Hepatocyte (in vitro differentiated cells): ENCODE data around the gene PCDHGA8.

Experiments used
- EZH2 ChIP-seq: fragments of 200-600 bp; sonication (generic); IDR thresholded peaks from 2 replicates; pipeline ENCODE4 v1.6.1; 2016; ENCODE audit warnings: antibody characterized with exemption, mild to moderate bottlenecking, borderline replicate concordance
- EZH2phosphoT487 ChIP-seq: fragments of 200-600 bp; sonication (generic); IDR thresholded peaks from one replicate; pipeline ENCODE4 v1.6.1; 2018; ENCODE audit warnings: antibody characterized with exemption, mild to moderate bottlenecking, low read depth, moderate library complexity; ENCODE audit not compliant: unreplicated experiment, severe bottlenecking
- TF ChIP-seq, protein P1 (sequence below): fragments of 200-600 bp; sonication (generic); IDR thresholded peaks from 2 replicates; pipeline ENCODE4 v1.5.1; 2016; ENCODE audit warnings: antibody characterized with exemption, mild to moderate bottlenecking; ENCODE audit not compliant: poor library complexity

DNA sequence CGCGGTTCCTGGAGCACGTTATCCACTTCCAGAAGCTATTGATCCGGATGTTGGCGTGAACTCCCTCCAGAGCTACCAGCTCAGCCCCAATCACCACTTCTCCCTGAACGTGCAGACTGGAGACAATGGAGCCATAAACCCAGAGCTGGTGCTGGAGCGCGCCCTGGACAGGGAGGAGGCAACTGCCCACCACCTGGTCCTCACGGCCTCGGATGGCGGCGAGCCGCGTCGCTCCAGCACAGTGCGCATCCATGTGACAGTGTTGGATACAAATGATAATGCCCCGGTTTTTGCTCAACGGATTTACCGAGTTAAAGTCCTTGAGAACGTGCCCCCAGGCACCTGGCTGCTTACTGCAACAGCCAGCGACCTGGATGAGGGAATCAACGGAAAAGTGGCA, 11.0 kb downstream of the PCDHGA8 start:
- no peak for TF ChIP-seq EZH2phosphoT487
- TF ChIP-seq, protein P1, sequence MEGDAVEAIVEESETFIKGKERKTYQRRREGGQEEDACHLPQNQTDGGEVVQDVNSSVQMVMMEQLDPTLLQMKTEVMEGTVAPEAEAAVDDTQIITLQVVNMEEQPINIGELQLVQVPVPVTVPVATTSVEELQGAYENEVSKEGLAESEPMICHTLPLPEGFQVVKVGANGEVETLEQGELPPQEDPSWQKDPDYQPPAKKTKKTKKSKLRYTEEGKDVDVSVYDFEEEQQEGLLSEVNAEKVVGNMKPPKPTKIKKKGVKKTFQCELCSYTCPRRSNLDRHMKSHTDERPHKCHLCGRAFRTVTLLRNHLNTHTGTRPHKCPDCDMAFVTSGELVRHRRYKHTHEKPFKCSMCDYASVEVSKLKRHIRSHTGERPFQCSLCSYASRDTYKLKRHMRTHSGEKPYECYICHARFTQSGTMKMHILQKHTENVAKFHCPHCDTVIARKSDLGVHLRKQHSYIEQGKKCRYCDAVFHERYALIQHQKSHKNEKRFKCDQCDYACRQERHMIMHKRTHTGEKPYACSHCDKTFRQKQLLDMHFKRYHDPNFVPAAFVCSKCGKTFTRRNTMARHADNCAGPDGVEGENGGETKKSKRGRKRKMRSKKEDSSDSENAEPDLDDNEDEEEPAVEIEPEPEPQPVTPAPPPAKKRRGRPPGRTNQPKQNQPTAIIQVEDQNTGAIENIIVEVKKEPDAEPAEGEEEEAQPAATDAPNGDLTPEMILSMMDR: no peak
- no peak for TF ChIP-seq EZH2
